ENCODE measurements around the gene PCNT. TPM values are rescaled to one million over a fixed set of nuclear protein-coding genes. Genes with fewer than 3 reads are reported as not detected.
A peak's percentile ranks its signal among the peaks of the same experiment; 100 is the strongest.

PCNT gene
- total RNA-seq, 2 donors from 2014 or later, result 44.8 to 70.9 TPM

GRCh38 chr21:46319186-46319585 is 4.8 kb upstream of the PCNT start:
- no peak overlapping the region for H3K4me3 Mint-ChIP-seq
- no peaks in the 10 kb centered on the region for H3K9me3 Mint-ChIP-seq

GRCh38 chr21:46320331-46320801 is 3.6 kb upstream of the PCNT start:
- Mint-ChIP-seq H3K27ac (no peak overlapping the region), H3K9me3 (no peaks in the 10 kb centered on the region), H3K4me3 (peak overlapping the region; percentile 92), H3K4me1 (peaks cover 15% of the 10 kb centered on the region), H3K36me3 (ENCODE audit: low read depth) (peaks cover 18% of the 10 kb centered on the region), H3K27me3 (no peaks in the 10 kb centered on the region)
- no peak for ATAC-seq (replicated peaks)

More at GRCh38 chr21:46319186-46319585, 4.8 kb upstream of the PCNT start:
- Mint-ChIP-seq H3K36me3 (ENCODE audit: low read depth) (peaks cover 16% of the 10 kb centered on the region), H3K27ac (no peak overlapping the region), H3K4me1 (peaks cover 14% of the 10 kb centered on the region), H3K27me3 (no peaks in the 10 kb centered on the region)
- no peak for ATAC-seq (replicated peaks)

GRCh38 chr21:46322351-46323226 is 1.4 kb upstream of the PCNT start:
- Mint-ChIP-seq H3K27ac (peak overlapping the region; percentile 91), H3K9me3 (no peaks in the 10 kb centered on the region), H3K27me3 (no peaks in the 10 kb centered on the region), H3K36me3 (ENCODE audit: low read depth) (peaks cover 36% of the 10 kb centered on the region), H3K4me3 (peak overlapping the region; percentile 92), H3K4me1 (peaks cover 25% of the 10 kb centered on the region)
- no peak for ATAC-seq (replicated peaks)

- H3K4me1 Mint-ChIP-seq, result peaks cover 25% of the 10 kb centered on the region
- ATAC-seq (replicated peaks), result no peak
- H3K27ac Mint-ChIP-seq, result peak overlapping the region; percentile 91
- peak overlapping the region; percentile 92 for H3K4me3 Mint-ChIP-seq
- H3K27me3 Mint-ChIP-seq, result no peaks in the 10 kb centered on the region
- H3K9me3 Mint-ChIP-seq, result no peaks in the 10 kb centered on the region
- peaks cover 43% of the 10 kb centered on the region for H3K36me3 Mint-ChIP-seq (ENCODE audit: low read depth)
Observed at GRCh38 chr21:46323227-46323709, 688 bp upstream of the PCNT start.

- peak; percentile 81 for ATAC-seq (replicated peaks)
- Mint-ChIP-seq H3K27me3 (no peaks in the 10 kb centered on the region), H3K9me3 (no peaks in the 10 kb centered on the region), H3K4me1 (peaks cover 25% of the 10 kb centered on the region), H3K36me3 (ENCODE audit: low read depth) (peaks cover 56% of the 10 kb centered on the region), H3K4me3 (peak overlapping the region; percentile 92), H3K27ac (peak overlapping the region; percentile 91)
Observed at GRCh38 chr21:46324390-46325072, 575 bp downstream of the PCNT start.

- Mint-ChIP-seq H3K27ac (peak overlapping the region; percentile 80), H3K4me1 (peaks cover 25% of the 10 kb centered on the region), H3K9me3 (no peaks in the 10 kb centered on the region), H3K36me3 (ENCODE audit: low read depth) (peaks cover 64% of the 10 kb centered on the region), H3K4me3 (peak overlapping the region; percentile 81), H3K27me3 (no peaks in the 10 kb centered on the region)
- ATAC-seq (replicated peaks), result peak; percentile 2
Observed at GRCh38 chr21:46325073-46325912, 1.3 kb downstream of the PCNT start.

- Mint-ChIP-seq H3K36me3 (ENCODE audit: low read depth) (peaks cover 71% of the 10 kb centered on the region), H3K9me3 (no peaks in the 10 kb centered on the region), H3K4me3 (peak overlapping the region; percentile 81), H3K27ac (peak overlapping the region; percentile 28), H3K27me3 (no peaks in the 10 kb centered on the region), H3K4me1 (peaks cover 20% of the 10 kb centered on the region)
- no peak for ATAC-seq (replicated peaks)
Observed at GRCh38 chr21:46326110-46326703, 2.3 kb downstream of the PCNT start.

GRCh38 chr21:46327711-46328110 is 3.8 kb downstream of the PCNT start:
- ATAC-seq (replicated peaks), result no peak
- no peak overlapping the region for H3K27ac Mint-ChIP-seq
- H3K36me3 Mint-ChIP-seq (ENCODE audit: low read depth), result peaks cover 72% of the 10 kb centered on the region
- H3K27me3 Mint-ChIP-seq, result no peaks in the 10 kb centered on the region
- no peaks in the 10 kb centered on the region for H3K9me3 Mint-ChIP-seq
- no peak overlapping the region for H3K4me3 Mint-ChIP-seq
- peaks cover 12% of the 10 kb centered on the region for H3K4me1 Mint-ChIP-seq

GRCh38 chr21:46328151-46328550 is 4.2 kb downstream of the PCNT start:
- Mint-ChIP-seq H3K4me1 (peaks cover 12% of the 10 kb centered on the region), H3K36me3 (ENCODE audit: low read depth) (peaks cover 76% of the 10 kb centered on the region), H3K27me3 (no peaks in the 10 kb centered on the region), H3K9me3 (no peaks in the 10 kb centered on the region), H3K4me3 (no peak overlapping the region), H3K27ac (no peak overlapping the region)
- no peak for ATAC-seq (replicated peaks)

- H3K36me3 Mint-ChIP-seq (ENCODE audit: low read depth), result peaks cover 91% of the 10 kb centered on the region
- no peaks in the 10 kb centered on the region for H3K9me3 Mint-ChIP-seq
- no peak for ATAC-seq (replicated peaks)
- H3K27ac Mint-ChIP-seq, result no peak overlapping the region
- H3K4me3 Mint-ChIP-seq, result no peak overlapping the region
- H3K27me3 Mint-ChIP-seq, result no peaks in the 10 kb centered on the region
- H3K4me1 Mint-ChIP-seq, result peaks cover 12% of the 10 kb centered on the region
Observed at GRCh38 chr21:46329796-46330195, 5.8 kb downstream of the PCNT start.

- Mint-ChIP-seq H3K36me3 (ENCODE audit: low read depth) (peaks cover 98% of the 10 kb centered on the region), H3K9me3 (no peaks in the 10 kb centered on the region), H3K27ac (no peak overlapping the region), H3K27me3 (no peaks in the 10 kb centered on the region), H3K4me3 (no peak overlapping the region), H3K4me1 (peaks cover 5% of the 10 kb centered on the region)
- no peak for ATAC-seq (replicated peaks)
Observed at GRCh38 chr21:46334351-46335140, 10.6 kb downstream of the PCNT start.

- Mint-ChIP-seq H3K27me3 (no peaks in the 10 kb centered on the region), H3K27ac (no peak overlapping the region)
- no peak for ATAC-seq (replicated peaks)
Observed at GRCh38 chr21:46336603-46337002, 12.6 kb downstream of the PCNT start.

GRCh38 chr21:46340998-46341397 is 17.0 kb downstream of the PCNT start:
- no peak overlapping the region for H3K27ac Mint-ChIP-seq
- no peak for ATAC-seq (replicated peaks)
- peaks cover 5% of the 10 kb centered on the region for H3K4me1 Mint-ChIP-seq
- H3K4me3 Mint-ChIP-seq, result no peak overlapping the region
- H3K36me3 Mint-ChIP-seq (ENCODE audit: low read depth), result peaks cover 80% of the 10 kb centered on the region
- H3K9me3 Mint-ChIP-seq, result no peaks in the 10 kb centered on the region
- no peaks in the 10 kb centered on the region for H3K27me3 Mint-ChIP-seq

More at GRCh38 chr21:46336603-46337002, 12.6 kb downstream of the PCNT start:
- H3K4me1 Mint-ChIP-seq, result peaks cover 5% of the 10 kb centered on the region
- H3K4me3 Mint-ChIP-seq, result no peak overlapping the region
- peaks cover 88% of the 10 kb centered on the region for H3K36me3 Mint-ChIP-seq (ENCODE audit: low read depth)
- no peaks in the 10 kb centered on the region for H3K9me3 Mint-ChIP-seq
